ENCODE measurements around the gene EPN3.

EPN3 gene

GRCh38 chr17:50492214-50492613, 40.3 kb upstream of the EPN3 start:
- Histone ChIP-seq H3K9me2 (replicated peaks; ENCODE audit: insufficient read depth, low read length) (no peaks in the 10 kb centered on the region), H3K4me2 (ENCODE audit: low read depth, low read length, poor library complexity, severe bottlenecking) (no peak overlapping the region), H3K27ac (ENCODE audit: low read depth, low read length) (no peak overlapping the region), H3K36me3 (ENCODE audit: low read length) (no peaks in the 10 kb centered on the region), H3K79me2 (ENCODE audit: insufficient read depth, low read length) (no peaks in the 10 kb centered on the region), H3K27me3 (ENCODE audit: low read length) (no peaks in the 10 kb centered on the region), H3K4me3 (ENCODE audit: insufficient read depth, low read length, poor library complexity, severe bottlenecking) (no peak overlapping the region), H3K9ac (ENCODE audit: low read length) (no peak overlapping the region), H2AFZ (ENCODE audit: low read depth, low read length, severe bottlenecking) (no peak overlapping the region), H3K9me3 (ENCODE audit: insufficient read depth, low read length) (no peaks in the 10 kb centered on the region), H4K20me1 (ENCODE audit: low read depth, low read length) (no peaks in the 10 kb centered on the region), H3F3A (ENCODE audit: insufficient read depth) (no peaks in the 10 kb centered on the region)
- TF ChIP-seq CTCF (IDR thresholded peaks at IDR 0.05; ENCODE audit: insufficient read depth, low read length, poor library complexity, severe bottlenecking) (no peak), EZH2phosphoT487 (conservative IDR thresholded peaks at IDR 0.05; ENCODE audit: low read length) (no peak)

- Histone ChIP-seq H3K9ac (ENCODE audit: low read length) (no peak overlapping the region), H3F3A (ENCODE audit: insufficient read depth) (no peaks in the 10 kb centered on the region), H4K20me1 (ENCODE audit: low read depth, low read length) (no peaks in the 10 kb centered on the region), H3K36me3 (ENCODE audit: low read length) (no peaks in the 10 kb centered on the region), H3K9me2 (replicated peaks; ENCODE audit: insufficient read depth, low read length) (no peaks in the 10 kb centered on the region), H3K4me3 (ENCODE audit: insufficient read depth, low read length, poor library complexity, severe bottlenecking) (no peak overlapping the region), H3K4me2 (ENCODE audit: low read depth, low read length, poor library complexity, severe bottlenecking) (no peak overlapping the region), H3K27ac (ENCODE audit: low read depth, low read length) (no peak overlapping the region), H2AFZ (ENCODE audit: low read depth, low read length, severe bottlenecking) (no peak overlapping the region), H3K9me3 (ENCODE audit: insufficient read depth, low read length) (no peaks in the 10 kb centered on the region), H3K27me3 (ENCODE audit: low read length) (no peaks in the 10 kb centered on the region), H3K79me2 (ENCODE audit: insufficient read depth, low read length) (no peaks in the 10 kb centered on the region)
- TF ChIP-seq CTCF (IDR thresholded peaks at IDR 0.05; ENCODE audit: insufficient read depth, low read length, poor library complexity, severe bottlenecking) (no peak), EZH2phosphoT487 (conservative IDR thresholded peaks at IDR 0.05; ENCODE audit: low read length) (no peak)
These were observed 38.8 kb upstream of the EPN3 start for GRCh38 chr17:50493744-50494143.

- Histone ChIP-seq H3K27me3 (ENCODE audit: low read length) (no peaks in the 10 kb centered on the region), H2AFZ (ENCODE audit: low read depth, low read length, severe bottlenecking) (no peak overlapping the region), H3K4me3 (ENCODE audit: insufficient read depth, low read length, poor library complexity, severe bottlenecking) (no peak overlapping the region), H3K9me3 (ENCODE audit: insufficient read depth, low read length) (no peaks in the 10 kb centered on the region), H3K27ac (ENCODE audit: low read depth, low read length) (no peak overlapping the region), H3K79me2 (ENCODE audit: insufficient read depth, low read length) (no peaks in the 10 kb centered on the region), H3K9me2 (replicated peaks; ENCODE audit: insufficient read depth, low read length) (no peaks in the 10 kb centered on the region), H3K4me2 (ENCODE audit: low read depth, low read length, poor library complexity, severe bottlenecking) (no peak overlapping the region), H3F3A (ENCODE audit: insufficient read depth) (no peaks in the 10 kb centered on the region), H4K20me1 (ENCODE audit: low read depth, low read length) (no peaks in the 10 kb centered on the region), H3K9ac (ENCODE audit: low read length) (no peak overlapping the region), H3K36me3 (ENCODE audit: low read length) (no peaks in the 10 kb centered on the region)
- no peak for TF ChIP-seq EZH2phosphoT487 (conservative IDR thresholded peaks at IDR 0.05; ENCODE audit: low read length)
- TF ChIP-seq CTCF (IDR thresholded peaks at IDR 0.05; ENCODE audit: insufficient read depth, low read length, poor library complexity, severe bottlenecking) = no peak
These were observed 37.2 kb upstream of the EPN3 start for GRCh38 chr17:50495217-50495823.
